GM18517 (cell line): Measurements from ENCODE around the gene COLEC12.

Source experiments
- ATAC-seq: cut with Tn5 transposase; IDR thresholded peaks from one replicate; pipeline ENCODE4 v1.9.1; 2021; ENCODE audit warnings: mild to moderate bottlenecking, moderate library complexity; ENCODE audit not compliant: unreplicated experiment

The COLEC12 gene

DNA sequence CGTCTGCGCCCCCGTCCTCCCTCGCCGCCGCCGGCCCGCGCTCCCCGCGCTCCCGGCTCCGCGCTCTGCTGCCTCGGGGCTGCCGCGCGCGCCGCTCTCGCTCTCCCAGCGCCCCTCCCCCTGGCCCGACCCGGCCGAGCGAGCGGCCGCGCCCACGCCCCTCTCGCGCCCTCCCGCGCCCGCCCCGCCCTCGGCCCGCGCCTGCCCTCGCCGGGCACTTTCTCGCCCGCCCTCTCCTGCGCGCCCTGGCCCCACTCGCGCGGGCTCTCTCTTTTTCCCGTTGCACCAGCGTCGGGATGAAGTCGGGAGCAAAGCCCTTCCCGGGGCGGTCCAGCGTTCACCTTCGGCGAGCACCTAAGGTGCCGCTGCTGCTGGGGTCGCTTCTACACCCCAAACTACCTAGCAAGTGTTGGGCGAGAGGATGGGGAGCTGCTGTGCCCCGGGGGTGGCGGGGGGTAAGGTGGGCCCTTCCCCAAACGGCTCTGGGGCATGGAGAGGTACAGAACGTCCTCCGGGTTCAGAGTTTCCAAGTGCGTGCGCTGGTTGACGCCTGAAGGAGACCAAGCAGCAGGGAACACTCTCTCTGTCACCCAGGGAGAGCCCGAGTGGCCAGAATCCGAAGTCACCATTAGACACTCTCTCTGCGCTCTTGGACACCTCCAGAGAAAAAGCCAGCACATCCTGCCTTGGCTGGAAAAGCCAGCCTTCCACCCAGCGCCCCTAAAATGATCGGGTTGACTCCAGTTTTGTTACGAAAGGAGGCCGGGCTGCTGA lies at the start of gene COLEC12:
Gene COLEC12, minus strand, starts transcription at position 70 of the 774 bp plus-strand sequence. CDS start 187 bp downstream, outside the sequence.
- no peak for ATAC-seq

DNA sequence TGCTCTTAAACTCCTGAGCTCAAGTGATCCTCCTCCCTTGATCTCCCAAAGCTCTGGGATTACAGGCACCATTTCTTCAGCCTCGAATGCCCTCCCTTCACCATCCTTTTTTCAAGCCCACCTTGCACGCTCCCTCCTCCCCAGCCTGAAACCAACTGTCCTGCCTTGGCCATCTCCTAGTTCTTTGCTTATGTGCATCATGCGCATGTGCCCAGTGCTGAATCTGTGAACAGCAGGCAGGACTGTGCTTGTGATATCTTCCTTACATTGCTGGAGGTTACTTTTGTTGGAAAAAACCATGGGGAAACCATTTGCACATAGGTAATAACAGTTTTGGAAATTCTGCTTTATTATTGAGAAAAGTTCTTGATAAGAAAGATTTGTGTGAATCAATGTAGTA lies 49.5 kb upstream of the COLEC12 start:
- ATAC-seq: no peak

DNA sequence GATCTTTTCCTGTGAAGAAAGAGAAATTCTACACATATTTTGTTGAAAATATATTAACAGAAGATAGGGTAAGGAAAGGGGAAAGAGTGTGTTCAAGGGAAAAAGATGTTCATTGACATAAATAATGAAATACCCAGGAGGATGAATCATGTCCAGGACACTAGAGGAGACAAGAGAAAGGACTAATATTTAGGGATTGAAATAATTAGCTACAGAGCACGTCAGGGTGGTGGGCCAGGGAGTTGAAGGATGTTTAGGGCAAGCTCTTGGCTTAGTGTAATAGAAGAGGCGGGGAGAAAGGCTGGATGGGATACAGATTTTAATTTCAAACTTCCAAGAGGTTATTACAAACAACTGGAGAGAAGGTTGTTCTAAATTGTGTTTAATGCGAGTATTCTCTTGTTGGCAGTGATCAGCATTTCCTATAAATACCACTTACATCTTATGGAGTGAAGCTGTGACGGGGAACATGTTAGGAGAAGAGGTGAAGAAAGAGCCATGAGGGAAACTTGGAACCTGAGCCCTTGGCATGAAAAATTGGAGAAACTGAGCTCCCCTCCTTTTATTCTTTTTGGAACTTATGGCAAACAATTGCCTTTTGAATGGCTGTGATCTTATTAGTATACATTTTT lies 43.1 kb upstream of the COLEC12 start:
- ATAC-seq: no peak

DNA sequence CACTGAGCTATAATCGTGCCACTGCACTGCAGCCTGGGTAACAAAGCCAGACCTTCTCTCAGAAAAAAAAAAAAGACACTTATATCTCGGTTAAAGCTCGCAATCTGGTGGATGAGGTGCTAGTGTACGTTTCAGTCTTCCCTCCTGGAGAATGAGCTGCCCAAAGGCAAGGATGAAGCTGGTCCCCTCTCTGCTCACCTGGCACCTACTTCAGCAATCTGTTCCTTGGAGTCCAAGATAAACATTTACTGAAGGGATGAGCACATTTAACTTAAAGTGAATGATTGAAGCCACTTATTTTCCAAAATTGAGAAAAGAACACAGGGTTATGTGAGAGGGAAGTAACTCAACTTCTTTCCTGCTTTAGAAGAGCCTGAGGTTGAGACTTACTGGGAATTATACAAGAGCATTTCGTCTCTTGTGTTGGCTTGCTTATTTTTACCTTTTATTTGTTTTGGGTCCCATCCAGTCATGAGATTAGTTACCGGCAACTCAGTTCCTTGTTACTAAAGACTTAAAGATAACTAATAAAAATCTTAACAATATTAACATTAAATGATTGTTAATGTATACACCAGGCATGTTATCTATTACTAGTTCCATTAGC lies 33.6 kb upstream of the COLEC12 start:
- ATAC-seq: no peak

DNA sequence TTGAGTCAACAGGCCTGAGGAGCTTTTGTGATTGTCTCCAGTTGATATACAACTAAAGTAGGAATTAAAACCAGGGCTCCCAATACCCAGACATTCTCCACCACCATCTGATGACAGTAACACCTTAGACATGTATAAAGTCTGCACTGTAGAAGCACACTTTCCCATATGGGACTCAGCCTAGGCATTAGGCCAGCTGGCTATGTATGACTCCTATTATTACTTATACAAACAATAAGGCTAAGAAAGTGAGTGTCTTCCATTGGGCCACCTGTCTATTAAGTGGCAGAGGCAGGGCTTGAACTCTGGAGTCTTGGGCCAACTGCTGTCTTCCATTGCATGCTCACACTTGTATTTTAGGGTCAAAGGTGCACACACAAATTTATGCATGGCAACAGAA lies 32.1 kb upstream of the COLEC12 start:
- ATAC-seq: no peak

DNA sequence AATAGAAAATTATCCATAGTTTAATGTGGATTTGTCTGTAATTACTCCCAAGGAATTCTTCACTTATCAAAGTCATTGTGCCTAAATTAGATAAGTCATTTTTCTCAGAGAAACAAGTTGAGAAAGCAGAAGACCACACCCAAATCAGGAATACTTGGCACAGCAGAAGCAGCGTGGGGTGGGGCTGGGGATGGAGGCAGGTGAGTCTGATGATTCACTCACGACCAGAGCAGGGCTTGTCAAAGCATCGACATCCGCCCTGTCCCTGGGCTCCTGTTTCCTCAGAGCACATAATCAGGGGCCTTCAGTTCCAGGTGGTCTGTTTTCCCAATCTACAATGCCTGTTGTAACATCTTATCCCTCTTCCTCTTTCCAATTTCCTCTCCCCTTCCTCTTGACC lies 31.5 kb upstream of the COLEC12 start:
- ATAC-seq: no peak

DNA sequence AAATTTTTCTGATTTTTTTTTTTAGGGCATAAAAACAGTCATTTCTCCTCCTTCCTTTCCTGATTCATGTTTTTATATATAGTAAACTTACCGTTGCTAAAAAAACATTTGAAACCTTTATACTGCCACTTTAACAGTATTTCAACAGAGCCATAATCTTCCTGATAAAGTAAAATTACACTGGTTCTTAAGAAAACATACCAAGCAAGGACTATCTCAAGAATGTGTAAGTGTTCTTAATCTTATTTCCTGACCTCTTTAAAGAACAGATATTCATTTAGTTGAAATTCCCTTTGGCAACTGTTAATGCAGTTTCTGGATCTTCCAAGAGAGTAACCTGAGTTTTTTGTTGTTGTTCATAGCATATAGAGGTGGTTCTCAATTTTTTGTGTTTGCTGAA lies 26.6 kb upstream of the COLEC12 start:
- ATAC-seq: no peak

DNA sequence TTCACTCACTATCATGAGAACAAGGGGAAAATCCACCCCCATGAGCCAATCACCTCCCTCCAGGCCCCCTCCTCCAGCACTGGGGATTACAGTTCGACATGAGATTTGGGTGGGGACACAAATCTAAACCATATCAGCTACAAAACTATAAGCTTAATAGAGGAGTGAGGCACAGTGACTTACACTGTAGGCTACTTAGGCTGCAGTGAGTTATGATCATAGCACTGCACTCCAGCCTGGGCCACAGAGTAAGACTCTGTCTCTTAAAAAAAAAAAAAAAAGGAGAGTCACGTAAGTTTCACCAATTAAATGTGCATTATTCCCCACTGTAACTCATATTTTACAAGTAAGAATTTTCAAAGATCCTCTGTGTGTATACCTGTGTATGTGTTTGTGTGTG lies 26.2 kb upstream of the COLEC12 start:
- ATAC-seq: no peak

DNA sequence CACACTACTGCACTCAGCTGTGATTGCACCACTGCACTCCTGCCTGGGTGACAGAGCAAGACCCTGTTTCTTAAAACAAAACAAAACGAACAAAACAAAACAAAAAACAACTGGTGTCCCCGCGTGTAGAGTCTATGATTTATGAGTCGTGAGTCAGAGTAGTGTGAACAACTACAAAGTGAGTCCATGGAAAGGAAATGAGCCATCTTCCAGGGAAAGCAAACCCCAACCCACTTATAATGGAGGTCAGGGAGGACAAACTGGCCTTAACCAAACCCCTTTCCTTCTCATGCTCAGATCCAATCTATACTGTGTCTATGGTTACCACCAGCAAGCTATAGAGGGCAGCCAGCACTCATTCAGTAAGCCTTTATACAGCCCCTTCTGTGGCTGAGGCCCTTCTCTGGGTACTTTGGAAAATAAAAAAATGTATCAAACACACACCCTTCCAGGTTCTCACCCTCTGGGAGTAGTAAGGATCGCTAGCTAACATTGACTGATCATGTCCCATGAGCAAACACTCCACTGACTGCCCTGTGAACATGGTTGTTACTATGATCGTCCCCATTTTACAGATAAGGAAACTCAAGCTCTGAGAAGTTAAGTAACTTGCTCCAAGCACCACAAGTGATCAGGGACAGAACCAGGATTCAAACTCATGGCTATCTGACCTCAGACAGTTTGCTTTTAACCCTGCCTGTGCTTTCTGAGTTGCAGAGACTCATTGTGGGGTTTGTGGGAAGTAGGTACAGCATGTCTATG lies 24.7 kb upstream of the COLEC12 start:
- no peak for ATAC-seq

DNA sequence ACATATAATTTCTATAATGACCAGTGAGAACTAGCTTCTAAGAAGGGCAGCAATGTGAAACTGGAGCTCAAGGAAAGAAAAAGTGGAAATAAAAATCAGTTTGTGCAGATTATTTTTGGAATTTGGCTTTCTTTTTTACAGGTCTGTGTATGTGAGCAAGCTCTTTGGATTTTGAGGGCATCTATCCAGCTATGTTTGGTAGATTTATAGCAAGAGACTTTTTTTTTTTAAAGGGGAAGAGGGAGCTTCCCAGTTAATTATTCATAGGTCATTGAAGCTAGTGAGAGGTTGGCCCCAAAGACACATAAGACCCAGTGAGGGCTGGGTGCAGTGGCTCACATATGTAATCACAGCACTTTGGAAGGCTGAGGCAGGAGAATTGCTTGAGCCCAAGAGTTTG lies 24.0 kb upstream of the COLEC12 start:
- no peak for ATAC-seq

DNA sequence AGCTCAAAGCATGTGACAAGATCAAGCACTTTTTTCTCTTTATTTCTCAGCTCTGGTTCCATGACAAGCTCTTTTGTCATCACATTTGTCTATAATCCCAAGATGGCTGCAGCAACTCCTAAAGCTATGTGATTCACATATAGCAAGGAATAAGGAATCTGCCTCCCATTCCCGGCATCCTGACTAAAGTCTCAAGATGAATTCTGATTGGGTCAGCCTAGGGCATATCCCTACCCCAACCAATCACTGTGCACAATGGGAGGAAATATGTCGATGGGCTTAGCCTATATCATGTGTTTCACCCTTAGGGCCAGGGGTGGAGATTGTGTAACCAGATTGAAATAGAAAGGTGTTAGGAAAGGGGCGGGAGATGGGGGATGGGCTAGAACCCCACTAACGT lies 23.1 kb upstream of the COLEC12 start:
- ATAC-seq: no peak

DNA sequence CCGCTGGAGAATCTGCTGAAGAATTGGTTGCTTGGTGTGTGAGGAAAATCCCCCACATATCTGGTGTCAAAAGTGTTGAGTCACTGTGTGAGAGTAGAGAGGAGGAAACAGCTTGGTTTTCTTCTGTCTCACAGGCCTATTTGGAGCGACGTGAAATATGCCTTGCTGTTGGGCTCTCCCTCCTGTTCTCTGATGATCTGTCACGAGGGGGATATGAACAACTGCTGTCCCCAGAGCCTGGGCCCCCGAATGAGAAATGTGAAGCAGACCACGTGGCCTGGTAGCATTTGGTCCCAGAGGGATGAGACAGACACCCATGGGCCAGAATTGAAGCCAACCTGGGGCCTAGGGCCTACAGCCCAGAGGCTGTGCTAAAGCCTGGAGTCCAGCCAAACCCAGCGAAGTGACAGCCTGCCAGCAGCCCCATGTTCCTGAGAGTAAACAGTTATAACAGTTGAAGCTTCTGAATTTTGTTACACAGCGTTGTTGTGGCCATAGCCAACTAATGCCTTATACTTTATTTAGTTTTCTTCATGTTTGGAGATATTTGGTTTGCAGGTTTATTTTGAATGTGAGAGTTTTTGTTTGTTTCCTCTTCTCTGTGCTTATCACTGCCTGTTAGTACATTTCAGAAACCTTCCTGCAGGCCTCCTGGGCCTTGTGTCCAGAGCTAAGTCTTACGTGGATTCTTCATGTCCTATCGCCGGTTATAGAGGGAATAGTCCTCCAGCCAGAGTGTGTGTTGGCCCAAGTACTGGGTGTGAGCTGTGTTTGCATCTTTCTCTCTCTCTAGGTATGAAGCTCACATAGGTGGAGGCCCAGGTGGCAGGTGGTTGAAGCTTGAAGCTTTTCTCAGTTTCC lies 18.7 kb upstream of the COLEC12 start:
- ATAC-seq: peak; percentile 84

DNA sequence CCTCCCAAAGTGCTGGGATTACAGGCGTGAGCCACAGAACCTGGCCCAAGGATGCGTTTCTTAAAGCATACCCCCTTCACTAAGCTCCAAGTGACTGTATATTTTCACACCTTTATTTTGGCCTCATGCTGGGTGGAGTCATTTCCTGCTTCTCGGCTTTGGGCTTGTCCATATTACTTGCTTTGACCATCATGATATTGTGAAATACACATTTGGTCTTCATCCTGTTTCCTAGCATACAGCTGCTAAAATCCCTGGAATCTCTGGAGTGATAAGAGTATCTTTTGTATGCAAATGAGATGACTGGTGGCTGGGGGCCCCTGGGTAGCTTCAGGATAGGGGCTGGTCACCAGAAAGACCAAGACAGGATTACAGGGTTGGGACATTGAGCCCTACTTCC lies 17.6 kb upstream of the COLEC12 start:
- no peak for ATAC-seq

DNA sequence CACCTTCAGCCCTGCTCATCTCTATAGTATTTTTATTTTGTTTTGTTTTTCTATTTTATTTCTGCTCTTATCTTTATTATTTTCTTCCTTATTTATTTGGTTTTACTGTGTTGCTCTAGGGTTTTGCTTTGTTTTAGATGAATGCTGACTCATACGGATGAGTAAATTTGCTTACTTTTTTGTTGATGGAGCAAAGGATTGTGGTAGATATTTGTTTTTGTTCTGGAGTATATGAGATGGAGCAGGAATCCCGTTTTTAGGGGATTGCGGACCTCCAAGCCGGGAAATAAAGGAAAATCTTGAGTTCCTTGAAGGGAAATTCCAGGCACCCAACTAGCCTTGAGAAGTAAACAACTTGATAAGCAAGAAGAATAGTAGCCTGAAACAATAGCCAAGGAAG lies 15.3 kb upstream of the COLEC12 start:
- ATAC-seq: no peak

DNA sequence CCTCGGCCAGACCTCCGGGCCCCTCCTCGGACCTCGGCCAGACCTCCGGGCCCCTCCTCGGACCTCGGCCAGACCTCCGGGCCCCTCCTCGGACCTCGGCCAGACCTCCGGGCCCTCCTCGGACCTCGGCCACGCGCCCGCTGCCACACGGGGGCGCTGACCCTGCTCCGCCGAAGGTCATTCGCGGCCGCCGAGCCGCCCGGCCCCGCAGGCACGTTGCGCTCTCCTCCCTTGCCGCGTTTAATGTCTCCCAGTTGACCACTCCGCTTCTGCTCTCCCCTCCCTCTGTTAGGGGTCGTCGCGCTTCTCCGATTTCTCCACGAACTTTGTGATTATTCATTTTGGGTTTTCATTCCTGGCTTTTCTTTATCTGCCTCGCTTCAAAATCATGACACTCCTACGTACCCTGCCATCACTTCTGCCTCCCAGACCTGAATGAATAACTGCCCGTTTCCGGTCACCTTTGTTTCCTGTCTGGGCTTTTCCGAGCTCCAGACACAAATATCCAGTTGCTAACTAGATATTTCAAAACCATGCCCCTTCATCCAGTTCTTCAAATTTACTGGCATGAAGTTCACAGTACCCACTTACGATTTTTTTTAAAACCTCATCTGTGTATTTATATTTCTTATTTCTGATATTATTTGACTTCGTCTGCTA lies 14.8 kb upstream of the COLEC12 start:
- ATAC-seq: no peak

DNA sequence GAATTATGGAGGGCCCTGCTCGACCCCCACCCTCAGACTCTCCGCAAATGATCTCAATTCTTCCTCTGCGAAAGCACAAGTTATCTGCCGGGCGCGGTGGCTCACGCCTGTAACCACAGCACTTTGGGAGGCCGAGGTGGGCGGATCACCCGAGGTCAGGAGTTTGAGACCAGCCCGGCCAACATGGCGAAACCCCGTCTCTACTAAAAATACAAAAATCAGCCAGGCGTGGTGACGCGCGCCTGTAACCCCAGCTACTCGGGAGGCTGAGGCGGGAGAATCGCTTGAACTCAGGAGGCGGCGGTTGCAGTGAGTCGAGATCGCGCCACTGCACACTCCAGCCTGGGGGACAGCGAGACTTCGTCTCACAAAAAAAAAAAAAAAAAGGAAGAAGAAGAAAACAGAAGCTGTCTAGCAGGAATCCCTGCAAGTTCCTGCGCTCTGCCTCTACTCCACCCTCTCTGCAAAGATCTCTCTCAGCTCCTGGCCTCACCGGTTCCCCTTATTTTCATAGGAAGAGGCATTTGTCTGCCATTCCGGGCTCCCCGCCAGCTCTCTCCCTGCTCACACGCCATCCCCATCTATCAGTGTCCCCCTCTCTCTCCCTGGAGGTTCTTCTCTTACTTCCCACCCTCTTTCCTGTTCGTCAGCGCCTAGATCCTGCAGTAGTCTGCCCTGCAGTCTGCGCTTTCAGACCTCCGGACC lies 13.5 kb upstream of the COLEC12 start:
- no peak for ATAC-seq

DNA sequence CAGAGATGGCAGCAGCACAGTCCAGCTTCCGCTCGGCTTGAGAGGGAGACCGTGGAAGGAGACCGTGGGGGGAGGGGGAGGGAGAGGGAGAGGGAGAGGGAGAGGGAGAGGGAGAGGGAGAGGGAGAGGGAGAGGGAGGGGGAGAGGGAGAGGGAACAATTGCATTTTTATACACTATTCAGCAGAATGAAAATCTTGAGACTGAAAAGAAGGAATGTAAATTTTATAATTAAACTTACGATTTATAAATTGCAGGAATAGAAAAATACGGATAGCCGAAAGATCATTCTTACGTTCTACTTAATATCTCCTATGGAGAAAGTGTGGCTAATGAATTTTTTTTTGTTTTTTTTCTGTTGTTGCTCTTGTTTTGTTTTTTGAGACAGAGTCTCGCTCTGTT lies 12.5 kb upstream of the COLEC12 start:
- ATAC-seq: no peak

DNA sequence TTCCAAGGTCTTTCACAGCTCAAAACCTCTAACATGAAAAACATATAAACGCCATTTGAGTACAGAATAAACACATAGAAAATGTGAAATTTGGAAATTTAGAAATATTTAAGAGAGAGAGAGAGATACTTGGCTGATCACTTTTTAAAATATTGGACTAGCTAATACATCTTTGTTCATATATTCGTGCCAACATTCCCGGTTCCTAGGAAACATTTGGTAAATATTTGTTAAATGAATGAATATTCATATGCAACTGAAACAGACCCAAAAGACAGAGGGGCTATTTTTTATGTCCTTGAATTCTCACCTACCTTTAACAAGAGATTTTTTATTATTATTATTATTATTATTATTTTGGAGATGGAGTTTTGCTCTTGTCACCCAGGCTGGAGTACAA lies 8.3 kb upstream of the COLEC12 start:
- no peak for ATAC-seq

DNA sequence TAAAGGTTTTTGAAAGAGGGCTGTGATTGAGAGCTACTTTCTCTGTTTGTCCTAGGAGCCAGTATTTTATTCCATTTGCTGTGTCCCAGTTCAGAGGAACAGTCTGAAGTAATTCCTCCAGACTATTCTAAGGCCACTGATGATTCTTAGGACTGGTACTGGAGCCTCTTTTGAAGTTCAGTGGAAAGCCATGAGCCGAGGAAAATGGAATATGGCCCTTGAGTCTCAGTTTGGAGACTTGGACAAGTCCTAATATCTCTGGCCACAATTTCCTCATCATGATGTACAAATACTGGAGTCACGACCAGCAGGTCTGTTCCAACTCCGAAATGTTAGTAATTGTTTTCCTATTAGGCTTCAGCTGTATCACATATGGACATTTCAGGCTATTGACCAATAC lies 7.1 kb upstream of the COLEC12 start:
- no peak for ATAC-seq
